Right atrium auricular region (tissue), 2 donors: ENCODE measurements around the gene MAP7. TPM values are rescaled to one million over a fixed set of nuclear protein-coding genes. Genes with fewer than 3 reads are reported as not detected.

ENCODE experiments used
- DNase-seq: peaks from one replicate; pipeline ENCODE4 v3.0.0-alpha.2; 2019; ENCODE audit warnings: low spot score
- H3K27ac ChIP-seq, 2 donors: fragments of 200-600 bp; sonication (generic); 1 replicate in 1 of 2; 2 replicates in 1 of 2; pipeline ENCODE4 v1.5.1; 2016 to 2019
- H3K27me3 ChIP-seq, 2 donors: fragments of 200-600 bp; sonication (generic); one replicate each; pipeline versions ENCODE4 v1.5.1 to v1.6.0; 2017 to 2019
- H3K36me3 ChIP-seq: fragments of 200-600 bp; sonication (generic); one replicate; pipeline ENCODE4 v1.5.1; 2016
- H3K4me1 ChIP-seq, 2 donors: fragments of 200-600 bp; sonication (generic); one replicate each; pipeline versions ENCODE4 v1.5.1 to v1.6.0; 2017 to 2019
- H3K4me3 ChIP-seq, 2 donors: fragments of 200-600 bp; sonication (generic); 1 replicate in 1 of 2; 2 replicates in 1 of 2; pipeline ENCODE4 v1.5.1; 2017 to 2019; ENCODE audit warnings: mild to moderate bottlenecking in 1 of 2, moderate library complexity in 1 of 2
- H3K9me3 ChIP-seq, 2 donors: fragments of 200-600 bp; sonication (generic); one replicate each; pipeline ENCODE4 v1.5.1; 2019
- total RNA-seq, 2 donors: library from RNA; depleted of rRNA; stranded (reverse); fragments of >200 nt; gene quantifications; one replicate each; pipeline ENCODE4 v1.1.0, GENCODE V29; 2016
- TF ChIP-seq, protein P1 (sequence below), 2 donors: fragments of 200-600 bp; sonication (generic); IDR thresholded peaks; one replicate each; pipeline ENCODE4 v1.5.1; 2019; ENCODE audit warnings: antibody characterized with exemption in 2 of 2

The MAP7 gene
- total RNA-seq, 2 donors from 2014 or later = 1.0 to 1.3 TPM

DNA sequence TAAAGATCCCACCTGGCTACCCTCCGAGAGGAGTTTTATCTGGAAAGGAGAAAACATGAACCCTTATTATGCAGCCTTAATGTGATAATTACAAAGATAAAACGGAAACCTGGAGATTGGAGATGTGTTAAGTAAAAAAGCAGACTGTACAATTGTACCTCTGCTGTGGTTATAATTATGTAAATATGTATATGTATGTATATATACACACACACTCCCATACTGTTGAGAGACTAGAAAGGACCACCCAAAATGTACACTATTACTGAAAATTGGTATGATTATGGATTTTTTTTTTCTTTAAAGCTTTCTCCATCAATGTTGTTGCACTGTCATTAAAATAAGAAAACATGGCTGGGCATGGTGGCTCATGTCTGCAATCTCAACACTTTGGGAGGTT lies 188.4 kb downstream of the MAP7 start:
- Histone ChIP-seq H3K9me3 (no peaks in the 10 kb centered on the region), H3K4me1 (no peaks in the 10 kb centered on the region), H3K27ac (no peak overlapping the region), H3K36me3 (no peaks in the 10 kb centered on the region), H3K27me3 (no peaks in the 10 kb centered on the region), H3K4me3 (no peak overlapping the region)
- DNase-seq = no peak
- TF ChIP-seq, protein P1, sequence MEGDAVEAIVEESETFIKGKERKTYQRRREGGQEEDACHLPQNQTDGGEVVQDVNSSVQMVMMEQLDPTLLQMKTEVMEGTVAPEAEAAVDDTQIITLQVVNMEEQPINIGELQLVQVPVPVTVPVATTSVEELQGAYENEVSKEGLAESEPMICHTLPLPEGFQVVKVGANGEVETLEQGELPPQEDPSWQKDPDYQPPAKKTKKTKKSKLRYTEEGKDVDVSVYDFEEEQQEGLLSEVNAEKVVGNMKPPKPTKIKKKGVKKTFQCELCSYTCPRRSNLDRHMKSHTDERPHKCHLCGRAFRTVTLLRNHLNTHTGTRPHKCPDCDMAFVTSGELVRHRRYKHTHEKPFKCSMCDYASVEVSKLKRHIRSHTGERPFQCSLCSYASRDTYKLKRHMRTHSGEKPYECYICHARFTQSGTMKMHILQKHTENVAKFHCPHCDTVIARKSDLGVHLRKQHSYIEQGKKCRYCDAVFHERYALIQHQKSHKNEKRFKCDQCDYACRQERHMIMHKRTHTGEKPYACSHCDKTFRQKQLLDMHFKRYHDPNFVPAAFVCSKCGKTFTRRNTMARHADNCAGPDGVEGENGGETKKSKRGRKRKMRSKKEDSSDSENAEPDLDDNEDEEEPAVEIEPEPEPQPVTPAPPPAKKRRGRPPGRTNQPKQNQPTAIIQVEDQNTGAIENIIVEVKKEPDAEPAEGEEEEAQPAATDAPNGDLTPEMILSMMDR (IDR thresholded peaks at IDR 0.05) = no peak

DNA sequence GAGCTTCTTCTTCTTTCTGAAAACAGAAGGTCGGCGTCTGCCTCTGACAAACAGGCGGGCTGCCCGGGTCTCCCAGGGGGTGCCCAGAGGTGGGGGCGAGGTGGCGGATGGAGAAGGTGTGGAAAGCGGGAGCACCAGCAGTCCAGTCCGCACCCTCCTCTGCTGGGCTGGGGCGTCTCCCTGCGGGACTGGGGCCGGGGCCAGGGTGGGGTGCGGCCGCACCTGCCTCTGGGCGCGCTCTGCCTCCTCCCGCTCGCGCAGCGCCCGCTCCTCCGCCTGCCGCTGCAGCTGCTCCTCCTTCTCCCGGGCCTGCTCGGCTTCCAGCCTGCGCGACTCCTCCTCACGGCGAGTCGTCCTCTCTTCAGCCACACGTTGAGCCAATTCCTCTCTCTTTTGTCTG lies 189.4 kb downstream of the MAP7 start:
- H3K9me3 ChIP-seq = no peaks in the 10 kb centered on the region
- no peaks in the 10 kb centered on the region for H3K36me3 ChIP-seq
- H3K27ac ChIP-seq = no peak overlapping the region
- no peaks in the 10 kb centered on the region for H3K4me1 ChIP-seq
- H3K4me3 ChIP-seq = no peak overlapping the region
- DNase-seq = no peak
- TF ChIP-seq, protein P1 (IDR thresholded peaks at IDR 0.05) = no peak
- H3K27me3 ChIP-seq = no peaks in the 10 kb centered on the region

DNA sequence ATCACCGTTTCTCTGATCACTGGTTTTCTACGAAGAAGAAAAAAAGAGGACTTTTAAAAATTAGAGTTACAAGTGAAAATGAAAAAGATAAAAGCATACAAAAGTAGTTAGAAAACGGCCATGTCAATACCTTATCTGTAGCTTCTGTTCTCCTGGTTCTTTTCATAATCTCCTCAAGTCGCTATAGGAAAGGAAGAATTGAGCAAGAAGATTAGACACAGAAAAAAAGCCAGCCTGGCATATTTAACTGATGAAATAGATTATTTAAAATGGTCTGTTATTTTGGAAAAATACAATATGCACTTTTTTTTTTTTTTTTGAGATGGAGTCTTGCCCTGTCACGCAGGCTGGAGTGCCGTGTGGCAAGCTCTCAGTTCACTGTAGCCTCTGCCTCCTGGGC lies 190.4 kb downstream of the MAP7 start:
- Histone ChIP-seq H3K4me1 (no peaks in the 10 kb centered on the region), H3K27me3 (no peaks in the 10 kb centered on the region), H3K4me3 (no peak overlapping the region), H3K9me3 (no peaks in the 10 kb centered on the region), H3K27ac (no peak overlapping the region), H3K36me3 (no peaks in the 10 kb centered on the region)
- TF ChIP-seq, protein P1 (IDR thresholded peaks at IDR 0.05) = no peak
- no peak for DNase-seq

GRCh38 chr6:136351518-136352110 lies 198.6 kb downstream of the MAP7 start:
- Histone ChIP-seq H3K4me1 (no peaks in the 10 kb centered on the region), H3K36me3 (no peaks in the 10 kb centered on the region), H3K9me3 (no peaks in the 10 kb centered on the region), H3K4me3 (no peak overlapping the region), H3K27me3 (no peaks in the 10 kb centered on the region), H3K27ac (no peak overlapping the region)
- TF ChIP-seq, protein P1 (IDR thresholded peaks at IDR 0.05) = no peak
- no peak for DNase-seq

GRCh38 chr6:136350914-136351313 lies 199.3 kb downstream of the MAP7 start:
- H3K4me1 ChIP-seq = no peaks in the 10 kb centered on the region
- H3K4me3 ChIP-seq = no peak overlapping the region
- no peaks in the 10 kb centered on the region for H3K27me3 ChIP-seq
- DNase-seq = no peak
- H3K36me3 ChIP-seq = no peaks in the 10 kb centered on the region
- TF ChIP-seq, protein P1 (IDR thresholded peaks at IDR 0.05) = no peak
- no peaks in the 10 kb centered on the region for H3K9me3 ChIP-seq
- H3K27ac ChIP-seq = no peak overlapping the region

- H3K4me1 ChIP-seq = no peaks in the 10 kb centered on the region
- no peaks in the 10 kb centered on the region for H3K27me3 ChIP-seq
- TF ChIP-seq, protein P1 (IDR thresholded peaks at IDR 0.05) = no peak
- no peaks in the 10 kb centered on the region for H3K9me3 ChIP-seq
- no peak overlapping the region for H3K27ac ChIP-seq
- H3K4me3 ChIP-seq = no peak overlapping the region
- no peaks in the 10 kb centered on the region for H3K36me3 ChIP-seq
- no peak for DNase-seq
Measured at GRCh38 chr6:136347847-136348246, 202.4 kb downstream of the MAP7 start.
